AG04450 (cell line): Measurements from ENCODE around the gene D2HGDH. TPM values are rescaled to one million over a fixed set of nuclear protein-coding genes. Genes with fewer than 3 reads are reported as not detected.

Experiments used
- CTCF ChIA-PET: fragments of 300-600, 350-600 bp; formaldehyde crosslinking; extraction: SDS; loops from one replicate; lab custom pipeline; 2022; ENCODE audit warnings: antibody characterized with exemption, inconsistent platforms; lab: Charles Lee
- POLR2A ChIA-PET: fragments of 350-600 bp; formaldehyde crosslinking; extraction: SDS; loops from one replicate; lab custom pipeline; 2021; ENCODE audit warnings: antibody characterized with exemption, inconsistent platforms; lab: Yijun Ruan, JAX
- DNase-seq: peaks from one replicate; pipeline ENCODE4 v3.0.0-alpha.2; 2011; ENCODE audit warnings: low read depth, low spot score
- H3K27ac ChIP-seq: one replicate; pipeline ENCODE4 v1.5.1; 2012; ENCODE audit warnings: low read depth, low read length, control low read depth
- H3K27me3 ChIP-seq: one replicate; pipeline ENCODE4 v1.6.0; 2012; ENCODE audit warnings: low read length; ENCODE audit not compliant: control insufficient read depth, insufficient read depth
- H3K4me3 ChIP-seq: 2 replicates; pipeline ENCODE4 v1.5.1; 2011; ENCODE audit warnings: mild to moderate bottlenecking, low read depth, low read length, control low read depth
- H3K9me3 ChIP-seq: 2 replicates; pipeline ENCODE4 v1.5.1; 2012; ENCODE audit warnings: low read length; ENCODE audit not compliant: control insufficient read depth, insufficient read depth
- CTCF ChIP-seq: IDR thresholded peaks from 2 replicates; pipeline ENCODE4 v1.5.1; 2011; ENCODE audit warnings: low read depth, low read length, control low read depth, inconsistent platforms
- polyA plus RNA-seq: library from polyadenylated mRNA; depleted of rRNA; stranded (reverse); fragments of >200 nt; gene quantifications from 2 replicates; pipeline ENCODE4 v1.2.3, GENCODE V29; 2011

D2HGDH gene
- polyA plus RNA-seq, 1 experiment = 7.3 TPM

GRCh38 chr2:241736111-241736510 is 1.7 kb downstream of the D2HGDH start:
- Histone ChIP-seq H3K27me3 (no peaks in the 10 kb centered on the region), H3K9me3 (no peaks in the 10 kb centered on the region; the same call in 1 of the 2 replicates), H3K27ac (no peak overlapping the region), H3K4me3 (no peak overlapping the region)
- no peak for DNase-seq
- no peak for TF ChIP-seq CTCF
- ChIA-PET CTCF (no interaction called here), POLR2A (interaction anchor here (3.3 kb wide), 1 partner anchor 35 kb away, joined by 17 read pairs; the partner anchor contains the start of gene ING5)

DNA sequence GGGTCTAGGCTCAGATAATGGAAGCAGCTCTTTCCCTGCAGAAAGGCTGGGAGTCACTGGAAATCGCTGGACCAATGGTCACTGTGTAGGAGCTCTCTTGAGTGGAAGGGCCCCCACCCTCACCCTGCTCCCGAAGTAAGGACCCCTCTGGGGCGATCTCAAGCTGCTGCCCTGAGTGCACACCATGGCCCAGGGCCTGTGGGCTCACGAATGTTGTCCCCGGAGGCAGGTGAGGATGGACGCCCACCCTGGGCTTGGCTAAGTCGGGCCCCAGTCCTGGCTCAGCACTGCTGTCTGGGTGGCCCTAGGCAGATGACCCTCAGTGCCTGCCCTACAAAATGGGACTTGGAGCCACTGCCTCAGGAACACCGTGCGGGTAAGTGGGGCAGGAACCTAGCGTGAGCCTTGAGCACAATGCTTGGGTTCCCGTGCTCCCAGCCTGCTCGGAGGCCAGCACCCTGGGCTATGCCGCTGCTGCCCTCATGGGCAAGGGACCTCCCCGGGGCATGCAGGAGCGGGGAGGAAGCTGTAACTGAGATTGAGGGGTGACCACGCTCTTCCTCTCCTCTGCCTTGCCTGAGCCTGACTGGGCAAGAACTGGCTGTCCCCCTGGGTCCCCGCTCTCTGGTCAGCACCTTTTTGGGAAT is 3.7 kb downstream of the D2HGDH start:
- Histone ChIP-seq H3K4me3 (no peak overlapping the region), H3K27ac (no peak overlapping the region), H3K9me3 (no peaks in the 10 kb centered on the region; the same call in 1 of the 2 replicates), H3K27me3 (no peaks in the 10 kb centered on the region)
- ChIA-PET POLR2A (no interaction called here), CTCF (interaction anchor here (0.8 kb wide), 1 partner anchor 12 kb away, joined by 4 read pairs; no protein-coding TSS in a partner anchor)
- no peak for DNase-seq
- TF ChIP-seq CTCF = no peak

- ChIA-PET POLR2A (no interaction called here), CTCF (interaction anchor here (0.8 kb wide), 1 partner anchor 11 kb away, joined by 4 read pairs; no protein-coding TSS in a partner anchor)
- Histone ChIP-seq H3K27ac (peak overlapping the region; percentile 21), H3K27me3 (no peaks in the 10 kb centered on the region), H3K4me3 (no peak overlapping the region), H3K9me3 (peaks cover under 1% of the 10 kb centered on the region; the same call in 1 of the 2 replicates)
- no peak for TF ChIP-seq CTCF
- DNase-seq = no peak
Measured at GRCh38 chr2:241739177-241739576, 4.7 kb downstream of the D2HGDH start.

- peaks cover 3% of the 10 kb centered on the region; the same call in 1 of the 2 replicates for H3K9me3 ChIP-seq
- DNase-seq = peak; percentile 41
- TF ChIP-seq CTCF = no peak
- no peaks in the 10 kb centered on the region for H3K27me3 ChIP-seq
- no peak overlapping the region for H3K4me3 ChIP-seq
- ChIA-PET POLR2A (no interaction called here), CTCF (no interaction called here)
- H3K27ac ChIP-seq = no peak overlapping the region
Measured at GRCh38 chr2:241739651-241740050, 5.2 kb downstream of the D2HGDH start.

DNA sequence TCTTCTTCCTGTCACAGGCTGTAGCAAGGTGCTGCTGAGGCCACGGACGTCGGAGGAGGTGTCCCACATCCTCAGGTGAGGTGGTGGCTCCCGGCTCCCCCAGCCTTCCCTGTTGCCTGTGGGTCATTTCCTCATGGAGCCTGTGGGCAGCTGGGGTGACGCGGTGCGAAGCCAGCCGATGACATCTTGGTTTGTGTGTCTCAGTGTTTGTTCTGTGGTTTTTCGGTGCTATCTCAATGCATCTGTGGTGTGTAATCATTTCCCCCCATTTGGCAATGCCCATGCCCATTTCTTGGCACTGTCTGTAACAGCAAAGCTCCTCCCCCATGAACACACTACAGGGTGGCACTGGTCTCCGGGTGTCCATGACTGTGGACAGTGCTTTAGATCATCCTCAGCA is 6.6 kb downstream of the D2HGDH start:
- no peak for DNase-seq
- Histone ChIP-seq H3K4me3 (no peak overlapping the region), H3K27ac (no peak overlapping the region), H3K9me3 (peaks cover 12% of the 10 kb centered on the region; the same call in 1 of the 2 replicates), H3K27me3 (no peaks in the 10 kb centered on the region)
- TF ChIP-seq CTCF = no peak
- ChIA-PET POLR2A (no interaction called here), CTCF (no interaction called here)
